Left lung (tissue), 10 donors: ENCODE data around the gene STMP1. TPM values are rescaled to one million over a fixed set of nuclear protein-coding genes. Genes with fewer than 3 reads are reported as not detected.

Experiments used
- ATAC-seq: fragments of 200-7000 bp; cut with Tn5 transposase; one replicate; pipeline ENCODE4 v1.9.1; 2020; ENCODE audit warnings: moderate library complexity
- DNase-seq, 4 donors: peaks; one replicate each; pipeline ENCODE4 v3.0.0-alpha.2; 2013 to 2020
- H3K27ac ChIP-seq, 2 donors: fragments of 200-600 bp; sonication (generic) in 1 of 2; one replicate each; pipeline versions ENCODE4 v1.5.0 to v1.8.0; 2020 to 2021
- H3K27me3 ChIP-seq, 2 donors: fragments of 200-600 bp; sonication (generic) in 1 of 2; one replicate each; pipeline versions ENCODE4 v1.5.0 to v1.8.0; 2020 to 2021
- H3K36me3 ChIP-seq, 2 donors: fragments of 200-600 bp; sonication (generic) in 1 of 2; one replicate each; pipeline versions ENCODE4 v1.5.0 to v1.8.0; 2020 to 2021
- H3K4me1 ChIP-seq, 2 donors: fragments of 200-600 bp; one replicate each; pipeline ENCODE4 v1.8.0; 2021
- H3K4me3 ChIP-seq, 2 donors: fragments of 200-600 bp; sonication (generic) in 1 of 2; one replicate each; pipeline versions ENCODE4 v1.5.0 to v1.8.0; 2020 to 2021; ENCODE audit warnings: mild to moderate bottlenecking in 1 of 2
- H3K9me3 ChIP-seq, 2 donors: fragments of 200-600 bp; sonication (generic) in 1 of 2; one replicate each; pipeline versions ENCODE4 v1.5.0 to v1.8.0; 2020 to 2021
- intact Hi-C, 2 donors: fragments of 100-400 bp; cut with DNase I; formaldehyde crosslinking; loops; one replicate each; pipeline versions ENCODE4 v1.11.2 to v1.14.2; 2022
- polyA plus RNA-seq, 6 donors: library from polyadenylated mRNA; unstranded; fragments of 120-200 nt; gene quantifications; one replicate each; pipeline ENCODE4 v1.2.1, GENCODE V29; 2013; ENCODE audit not compliant: insufficient read length in 6 of 6
- total RNA-seq, 2 donors: library from RNA; stranded (reverse); fragmentation: NEBNext Ultra II Directional; extraction: Animal tissue kit (Norgen Biotek cat#: 25700); gene quantifications; one replicate each; pipeline ENCODE4 v1.2.1, GENCODE V29; 2021
- TF ChIP-seq, protein P1 (sequence below), 2 donors: fragments of 200-600 bp; sonication (generic) in 1 of 2; IDR thresholded peaks; one replicate each; pipeline versions ENCODE4 v1.5.0 to v1.8.0; 2021; ENCODE audit warnings: antibody characterized with exemption in 2 of 2
- donor health status: DM: no; HTN: yes; CAD: no.
- donor health status: DM: no; HTN: no; CAD: no.

Gene STMP1
- total and polyA plus RNA-seq, 8 donors = 35.0 to 81.6 (median 70.0) TPM

DNA sequence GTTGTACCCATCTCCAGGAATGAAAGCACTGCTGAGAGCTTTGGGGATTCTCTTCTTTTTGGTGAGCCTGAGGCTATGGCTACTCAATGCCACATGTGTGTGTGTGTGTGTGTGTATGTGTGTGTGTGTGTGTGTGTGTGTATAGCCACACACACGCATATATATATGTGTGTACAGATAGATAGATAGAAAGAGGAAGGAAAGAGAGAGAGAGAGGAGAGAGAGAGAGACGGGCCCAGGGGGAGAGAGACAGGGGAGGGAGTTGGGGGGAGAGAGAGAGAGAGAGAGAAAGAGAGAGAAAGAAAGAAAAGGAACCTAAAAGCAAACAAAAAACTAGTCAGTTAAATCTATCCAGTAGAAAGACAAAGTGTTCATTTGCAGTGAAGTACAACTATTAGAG, 57.4 kb downstream of the STMP1 start:
- no peaks in the 10 kb centered on the region for H3K9me3 ChIP-seq
- H3K4me3 ChIP-seq = no peak overlapping the region
- H3K36me3 ChIP-seq = no peaks in the 10 kb centered on the region
- no peak for DNase-seq
- no peaks in the 10 kb centered on the region for H3K4me1 ChIP-seq
- H3K27me3 ChIP-seq = no peaks in the 10 kb centered on the region
- intact Hi-C loops = no loop called here
- H3K27ac ChIP-seq = no peak overlapping the region
- TF ChIP-seq, protein P1, sequence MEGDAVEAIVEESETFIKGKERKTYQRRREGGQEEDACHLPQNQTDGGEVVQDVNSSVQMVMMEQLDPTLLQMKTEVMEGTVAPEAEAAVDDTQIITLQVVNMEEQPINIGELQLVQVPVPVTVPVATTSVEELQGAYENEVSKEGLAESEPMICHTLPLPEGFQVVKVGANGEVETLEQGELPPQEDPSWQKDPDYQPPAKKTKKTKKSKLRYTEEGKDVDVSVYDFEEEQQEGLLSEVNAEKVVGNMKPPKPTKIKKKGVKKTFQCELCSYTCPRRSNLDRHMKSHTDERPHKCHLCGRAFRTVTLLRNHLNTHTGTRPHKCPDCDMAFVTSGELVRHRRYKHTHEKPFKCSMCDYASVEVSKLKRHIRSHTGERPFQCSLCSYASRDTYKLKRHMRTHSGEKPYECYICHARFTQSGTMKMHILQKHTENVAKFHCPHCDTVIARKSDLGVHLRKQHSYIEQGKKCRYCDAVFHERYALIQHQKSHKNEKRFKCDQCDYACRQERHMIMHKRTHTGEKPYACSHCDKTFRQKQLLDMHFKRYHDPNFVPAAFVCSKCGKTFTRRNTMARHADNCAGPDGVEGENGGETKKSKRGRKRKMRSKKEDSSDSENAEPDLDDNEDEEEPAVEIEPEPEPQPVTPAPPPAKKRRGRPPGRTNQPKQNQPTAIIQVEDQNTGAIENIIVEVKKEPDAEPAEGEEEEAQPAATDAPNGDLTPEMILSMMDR (IDR thresholded peaks at IDR 0.05) = no peak
- ATAC-seq = no peak

DNA sequence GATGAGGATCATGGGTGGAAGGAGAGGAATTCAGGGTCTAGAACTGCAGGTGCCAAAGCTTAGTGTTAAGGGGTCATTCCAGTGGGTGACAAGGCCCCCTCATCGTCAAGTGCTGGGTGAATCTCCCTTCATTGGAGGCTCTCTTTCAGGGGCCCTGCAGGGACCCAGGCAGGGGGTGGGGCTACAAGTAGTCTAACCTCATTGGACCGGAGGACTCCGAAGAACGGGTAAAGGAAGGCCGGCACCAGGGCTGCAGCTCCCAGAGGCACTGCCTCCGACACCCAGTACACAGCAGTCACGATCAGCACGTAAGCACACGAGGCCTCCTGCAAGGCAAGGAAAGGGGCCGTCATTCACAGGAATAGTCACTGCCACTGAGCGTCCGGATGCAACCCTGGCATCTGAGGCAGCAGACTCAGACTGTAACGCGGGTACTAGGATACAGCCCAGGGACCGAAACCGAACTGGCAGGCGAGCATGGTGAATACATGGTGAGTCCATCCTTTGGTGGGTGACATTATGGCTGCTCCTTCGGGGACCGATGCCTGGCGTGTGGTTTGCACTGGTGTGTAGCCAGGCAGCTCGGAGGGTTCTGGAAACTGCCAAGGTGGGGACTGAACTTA, 59.0 kb downstream of the STMP1 start:
- H3K4me1 ChIP-seq = no peaks in the 10 kb centered on the region
- no peaks in the 10 kb centered on the region for H3K9me3 ChIP-seq
- ATAC-seq = no peak
- H3K27me3 ChIP-seq = no peaks in the 10 kb centered on the region
- TF ChIP-seq, protein P1 (IDR thresholded peaks at IDR 0.05) = no peak
- no peak overlapping the region for H3K4me3 ChIP-seq
- no peaks in the 10 kb centered on the region for H3K36me3 ChIP-seq
- no peak for DNase-seq
- intact Hi-C loops = no loop called here
- H3K27ac ChIP-seq = no peak overlapping the region

DNA sequence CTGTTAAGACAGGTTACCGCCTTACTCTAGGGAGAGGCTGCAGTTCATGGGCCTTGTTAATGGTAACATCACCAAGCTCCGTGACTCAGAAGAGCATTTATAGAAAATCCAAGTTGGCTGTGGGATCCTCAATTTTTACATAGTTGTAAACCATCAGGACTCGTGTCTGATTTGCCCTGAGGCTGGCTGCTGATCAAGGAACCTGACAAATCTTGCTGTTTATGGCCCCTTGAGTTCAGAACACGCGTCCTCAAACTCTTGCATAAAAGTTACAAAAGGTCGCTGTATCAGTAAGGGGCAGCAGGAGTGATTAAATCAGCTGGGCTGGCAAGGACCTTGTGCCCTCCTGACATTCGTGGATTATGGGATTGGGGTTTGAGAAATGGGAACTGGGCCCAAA, 61.1 kb downstream of the STMP1 start:
- intact Hi-C loops = no loop called here
- TF ChIP-seq, protein P1 (IDR thresholded peaks at IDR 0.05) = no peak
- no peak for ATAC-seq
- H3K36me3 ChIP-seq = no peaks in the 10 kb centered on the region
- no peak overlapping the region for H3K4me3 ChIP-seq
- H3K27ac ChIP-seq = no peak overlapping the region
- no peaks in the 10 kb centered on the region for H3K27me3 ChIP-seq
- DNase-seq = no peak
- H3K9me3 ChIP-seq = no peaks in the 10 kb centered on the region
- H3K4me1 ChIP-seq = no peaks in the 10 kb centered on the region

Other genes with a start within 250 kb of the STMP1 start
- gene CNOT4, start 152.4 kb upstream of the STMP1 start, total RNA-seq = 10 to 100 TPM; 21.6 to 21.8 TPM
- 10 to 100 TPM; 32.5 to 35.4 (median 34.0) TPM for gene CNOT4, start 152.4 kb upstream of the STMP1 start, polyA plus RNA-seq
- gene NUP205, start 104.6 kb upstream of the STMP1 start, total RNA-seq = 10 to 100 TPM; 42.7 to 56.3 TPM
- 10 to 100 TPM; 68.1 to 82.3 (median 77.8) TPM for gene NUP205, start 104.6 kb upstream of the STMP1 start, polyA plus RNA-seq
- not detected for gene SLC13A4, start 65.7 kb downstream of the STMP1 start, total RNA-seq
- gene SLC13A4, start 65.7 kb downstream of the STMP1 start, polyA plus RNA-seq = 1 to 10 TPM; 3.5 to 7.7 (median 5.4) TPM
- gene FAM180A, start 86.3 kb downstream of the STMP1 start, total RNA-seq = 1 to 10 TPM; 2.7 to 6.8 TPM
- under 1 TPM in 4 of 6 donors, not detected in 2; 0.11 to 0.24 (median 0.23) TPM for gene FAM180A, start 86.3 kb downstream of the STMP1 start, polyA plus RNA-seq